NK-92 (cell line): ENCODE results near the gene GABRA5.

Experiments
- DNase-seq: peaks from one replicate; lab custom pipeline; 2025; ENCODE audit not compliant: unreplicated experiment; lab: John Stamatoyannopoulos, UW

Gene GABRA5

GRCh38 chr15:26985050-26985449, 118.2 kb downstream of the GABRA5 start:
- no peak for DNase-seq

- no peak for DNase-seq
Observed at GRCh38 chr15:26996250-26996649, 129.4 kb downstream of the GABRA5 start.
